Muscle of leg (tissue), 11 donors: Measurements from ENCODE around the gene CENPS. TPM values are rescaled to one million over a fixed set of nuclear protein-coding genes. Genes with fewer than 3 reads are reported as not detected.
A peak's percentile ranks its signal among the peaks of the same experiment; 100 is the strongest.
"Not testable (repeated sequence)": the region's sequence is repeated elsewhere in the genome, so short reads cannot be mapped to it uniquely, and the experiment has no call there.

Experiments
- DNase-seq: peaks from one replicate; pipeline ENCODE4 v3.0.0; 2013
- H3K27ac ChIP-seq: one replicate; pipeline ENCODE4 v1.5.1; 2013; ENCODE audit warnings: mild to moderate bottlenecking, low read length, control low read depth
- H3K27me3 ChIP-seq: one replicate; pipeline ENCODE4 v1.6.1; 2013; ENCODE audit warnings: low read length; ENCODE audit not compliant: control insufficient read depth, insufficient read depth
- H3K36me3 ChIP-seq: one replicate; pipeline ENCODE4 v1.6.1; 2013; ENCODE audit warnings: low read length; ENCODE audit not compliant: control insufficient read depth, insufficient read depth
- H3K4me1 ChIP-seq: one replicate; pipeline ENCODE4 v1.6.1; 2013; ENCODE audit warnings: low read length; ENCODE audit not compliant: control insufficient read depth, insufficient read depth
- H3K4me3 ChIP-seq: one replicate; pipeline ENCODE4 v1.5.1; 2013; ENCODE audit warnings: low read length, control low read depth
- H3K9me3 ChIP-seq: replicated peaks from 2 replicates; pipeline ENCODE4 v1.6.1; 2013; ENCODE audit warnings: low read depth, low read length; ENCODE audit not compliant: control insufficient read depth
- WGBS: methylation state at CpG from one replicate; pipeline ENCODE4 v1.1.5; 2013; ENCODE audit warnings: missing lambda C conversion rate; ENCODE audit not compliant: insufficient coverage; 5-methylcytosine and 5-hydroxymethylcytosine counted together
- polyA plus RNA-seq, 8 donors: library from polyadenylated mRNA; unstranded; fragments of 120-200 nt; gene quantifications; one replicate each; pipeline versions ENCODE4 v1.2.1 to v1.2.3, GENCODE V29; 2013; ENCODE audit warnings: inconsistent platforms in 1 of 8, low replicate concordance in 1 of 8; ENCODE audit not compliant: insufficient read length in 8 of 8, insufficient read depth in 1 of 8
- total RNA-seq: library from RNA; stranded (reverse); fragments of 120-200 nt; gene quantifications from one replicate; pipeline ENCODE4 v1.2.4, GENCODE V29; 2013

Gene CENPS
- total and polyA plus RNA-seq, 9 donors = 5.4 to 11.7 (median 10.6) TPM

GRCh38 chr1:10449751-10450150 lies 19.5 kb downstream of the CENPS start, which contains the start of gene CORT:
Gene CORT (plus strand): TSS chr1:10450031. CDS start chr1:10450224, 193 bp downstream.
- 70% methylated on average over 5 of the region's 10 CpGs for WGBS
- Histone ChIP-seq H3K4me3 (no peak within 1 kb of the TSS), H3K27ac (peak within 1 kb of the TSS; percentile 24)

GRCh38 chr1:10450156-10450814 lies 20.1 kb downstream of the CENPS start:
- H3K27me3 ChIP-seq = no peaks in the 10 kb centered on the region
- H3K9me3 ChIP-seq = no peaks in the 10 kb centered on the region
- peak overlapping the region; percentile 24 for H3K27ac ChIP-seq
- DNase-seq = peak; percentile 63
- H3K4me1 ChIP-seq = peaks cover 8% of the 10 kb centered on the region
- 63% methylated on average over 10 of the region's 21 CpGs for WGBS
- H3K36me3 ChIP-seq = peaks cover 3% of the 10 kb centered on the region
- H3K4me3 ChIP-seq = no peak overlapping the region

More at GRCh38 chr1:10449751-10450150, 19.5 kb downstream of the CENPS start, which contains the start of gene CORT:
- peaks cover 8% of the 10 kb centered on the region for H3K4me1 ChIP-seq
- DNase-seq = no peak
- H3K9me3 ChIP-seq = no peaks in the 10 kb centered on the region
- H3K36me3 ChIP-seq = peaks cover 3% of the 10 kb centered on the region
- H3K27me3 ChIP-seq = no peaks in the 10 kb centered on the region

GRCh38 chr1:10450836-10451235 lies 20.6 kb downstream of the CENPS start:
- no peak overlapping the region for H3K27ac ChIP-seq
- H3K4me3 ChIP-seq = no peak overlapping the region
- H3K36me3 ChIP-seq = peaks cover 3% of the 10 kb centered on the region

GRCh38 chr1:10451287-10451686 lies 21.1 kb downstream of the CENPS start:
- WGBS = 0% methylated on average over 4 of the region's 10 CpGs
- Histone ChIP-seq H3K27me3 (no peaks in the 10 kb centered on the region), H3K9me3 (no peaks in the 10 kb centered on the region), H3K4me3 (no peak overlapping the region), H3K4me1 (peaks cover 8% of the 10 kb centered on the region), H3K27ac (no peak overlapping the region), H3K36me3 (peaks cover 3% of the 10 kb centered on the region)
- peak; percentile 65 for DNase-seq

More at GRCh38 chr1:10450836-10451235, 20.6 kb downstream of the CENPS start:
- Histone ChIP-seq H3K9me3 (no peaks in the 10 kb centered on the region), H3K4me1 (peaks cover 8% of the 10 kb centered on the region), H3K27me3 (no peaks in the 10 kb centered on the region)
- peak; percentile 44 for DNase-seq
- WGBS = no CpG with 5 or more reads among the region's 6 CpGs

GRCh38 chr1:10456048-10456447 lies 25.8 kb downstream of the CENPS start:
- 91% methylated on average over 4 of the region's 5 CpGs for WGBS
- Histone ChIP-seq H3K36me3 (peaks cover 15% of the 10 kb centered on the region), H3K27me3 (no peaks in the 10 kb centered on the region), H3K9me3 (no peaks in the 10 kb centered on the region), H3K27ac (no peak overlapping the region), H3K4me1 (peaks cover 6% of the 10 kb centered on the region), H3K4me3 (no peak overlapping the region)
- DNase-seq = no peak

GRCh38 chr1:10456661-10457060 lies 26.4 kb downstream of the CENPS start:
- H3K9me3 ChIP-seq = no peaks in the 10 kb centered on the region
- peaks cover 20% of the 10 kb centered on the region for H3K36me3 ChIP-seq
- WGBS = no CpG with 5 or more reads among the region's 7 CpGs
- H3K4me1 ChIP-seq = peaks cover 4% of the 10 kb centered on the region
- no peak overlapping the region for H3K27ac ChIP-seq
- no peak for DNase-seq
- no peaks in the 10 kb centered on the region for H3K27me3 ChIP-seq
- H3K4me3 ChIP-seq = no peak overlapping the region

- peaks cover 24% of the 10 kb centered on the region for H3K36me3 ChIP-seq
- not testable (repeated sequence) for H3K9me3 ChIP-seq, H3K4me1 ChIP-seq, DNase-seq, H3K4me3 ChIP-seq, H3K27me3 ChIP-seq
- WGBS = 8% methylated on average over 2 of the region's 7 CpGs
- peak overlapping the region; percentile 29 for H3K27ac ChIP-seq
These were observed 27.2 kb downstream of the CENPS start for GRCh38 chr1:10457462-10457861.

GRCh38 chr1:10457875-10458274 lies 27.6 kb downstream of the CENPS start:
- Histone ChIP-seq H3K4me3 (no peak overlapping the region), H3K27me3 (no peaks in the 10 kb centered on the region), H3K27ac (peak overlapping the region; percentile 29), H3K4me1 (peaks cover 4% of the 10 kb centered on the region), H3K9me3 (no peaks in the 10 kb centered on the region), H3K36me3 (peaks cover 28% of the 10 kb centered on the region)
- WGBS = 61% methylated on average over 6 of the region's 9 CpGs
- no peak for DNase-seq

GRCh38 chr1:10459184-10459583 lies 29.0 kb downstream of the CENPS start:
- WGBS = no CpG with 5 or more reads among the region's 3 CpGs

GRCh38 chr1:10467078-10467477 lies 36.8 kb downstream of the CENPS start:
- peaks cover 4% of the 10 kb centered on the region for H3K4me1 ChIP-seq
- no peaks in the 10 kb centered on the region for H3K9me3 ChIP-seq
- no peak overlapping the region for H3K4me3 ChIP-seq
- peaks cover 54% of the 10 kb centered on the region for H3K36me3 ChIP-seq
- H3K27ac ChIP-seq = no peak overlapping the region
- WGBS = 100% methylated on average over 1 of the region's 2 CpGs
- H3K27me3 ChIP-seq = no peaks in the 10 kb centered on the region
- no peak for DNase-seq

More at GRCh38 chr1:10459184-10459583, 29.0 kb downstream of the CENPS start:
- H3K4me3 ChIP-seq = no peak overlapping the region
- peaks cover 4% of the 10 kb centered on the region for H3K4me1 ChIP-seq
- no peaks in the 10 kb centered on the region for H3K9me3 ChIP-seq
- H3K27ac ChIP-seq = no peak overlapping the region
- H3K27me3 ChIP-seq = no peaks in the 10 kb centered on the region
- no peak for DNase-seq
- peaks cover 31% of the 10 kb centered on the region for H3K36me3 ChIP-seq
